HL-60 (cell line): Measurements from ENCODE around the gene FRAS1.

Source experiments
- CTCF ChIP-seq: IDR thresholded peaks from one replicate; pipeline ENCODE4 v1.5.1; 2011; ENCODE audit warnings: low read length, control low read depth, inconsistent platforms; ENCODE audit not compliant: insufficient read depth
- GABPA ChIP-seq: IDR thresholded peaks from 2 replicates; pipeline ENCODE4 v1.6.1; 2012; ENCODE audit warnings: low read depth

- no peak for TF ChIP-seq CTCF
- no peak for TF ChIP-seq GABPA
Observed at GRCh38 chr4:78207951-78208350, 150.8 kb downstream of the FRAS1 start.
